IMR-90 (cell line): ENCODE results near the gene IL1RAPL1. TPM values are rescaled to one million over a fixed set of nuclear protein-coding genes. Genes with fewer than 3 reads are reported as not detected.
A peak's percentile ranks its signal among the peaks of the same experiment; 100 is the strongest.

Source experiments
- ATAC-seq: fragments of 200-7000 bp; cut with Tn5 transposase; 2 replicates; pipeline ENCODE4 v1.9.1; 2020; ENCODE audit warnings: low read depth, mild to moderate bottlenecking, moderate library complexity
- BruUV-seq: library from RNA; stranded (reverse); fragments of 400-500 nt; replicated peaks from 2 replicates; lab custom pipeline; 2021; lab: Mats Ljungman, UMichigan
- CTCF ChIA-PET: fragments of 300-600 bp; formaldehyde crosslinking; extraction: SDS; loops from one replicate; lab custom pipeline; 2021; ENCODE audit warnings: antibody characterized with exemption; lab: Yijun Ruan, JAX
- POLR2A ChIA-PET: fragments of 300-600 bp; sonication (Branson Sonifier 250); formaldehyde crosslinking; loops from one replicate; lab custom pipeline; 2022; ENCODE audit warnings: antibody characterized with exemption; ENCODE audit not compliant: unreplicated experiment; lab: Charles Lee
- DNase-seq: peaks from one replicate; pipeline ENCODE4 v3.0.0; 2013
- H2AFZ ChIP-seq: replicated peaks from 2 replicates; pipeline ENCODE3; 2013; ENCODE audit warnings: low read length, mild to moderate bottlenecking; ENCODE audit not compliant: poor library complexity
- H2AK5ac ChIP-seq: 2 replicates; pipeline ENCODE4 v1.6.1; 2013; ENCODE audit warnings: low read depth, low read length, inconsistent platforms
- H2AK9ac ChIP-seq: replicated peaks from 2 replicates; pipeline ENCODE3; 2013; ENCODE audit warnings: mild to moderate bottlenecking, low read depth, low read length, moderate library complexity; ENCODE audit not compliant: poor library complexity
- H2BK120ac ChIP-seq: 2 replicates; pipeline ENCODE4 v1.6.1; 2013; ENCODE audit warnings: low read depth, low read length, inconsistent platforms
- H2BK15ac ChIP-seq: 3 replicates; pipeline ENCODE4 v1.6.1; 2013; ENCODE audit warnings: low read depth, low read length, inconsistent platforms
- H2BK20ac ChIP-seq: 2 replicates; pipeline ENCODE4 v1.6.1; 2013; ENCODE audit warnings: low read depth, mild to moderate bottlenecking, inconsistent platforms, low read length, moderate library complexity
- H2BK5ac ChIP-seq: 2 replicates; pipeline ENCODE4 v1.6.1; 2013; ENCODE audit warnings: mild to moderate bottlenecking, low read depth, low read length, inconsistent platforms; ENCODE audit not compliant: poor library complexity, severe bottlenecking
- H3K14ac ChIP-seq: replicated peaks from 2 replicates; pipeline ENCODE4 v1.6.1; 2013; ENCODE audit warnings: low read depth, low read length, inconsistent platforms
- H3K18ac ChIP-seq: 2 replicates; pipeline ENCODE4 v1.6.1; 2013; ENCODE audit warnings: low read depth, low read length, control low read depth
- H3K23ac ChIP-seq: 2 replicates; pipeline ENCODE4 v1.6.1; 2013; ENCODE audit warnings: low read depth, low read length, inconsistent platforms
- H3K27ac ChIP-seq: 2 replicates; pipeline ENCODE4 v1.5.1; 2013; ENCODE audit warnings: mild to moderate bottlenecking, control low read depth, low read length; ENCODE audit not compliant: insufficient read depth
- H3K27me3 ChIP-seq: 2 replicates; pipeline ENCODE4 v1.6.1; 2013; ENCODE audit warnings: low read length; ENCODE audit not compliant: control insufficient read depth, insufficient read depth
- H3K36me3 ChIP-seq: 2 replicates; pipeline ENCODE4 v1.6.1; 2013; ENCODE audit warnings: low read length, mixed read lengths; ENCODE audit not compliant: control insufficient read depth, insufficient read depth
- H3K4ac ChIP-seq: 2 replicates; pipeline ENCODE4 v1.6.1; 2013; ENCODE audit warnings: low read depth, low read length, inconsistent platforms
- H3K4me1 ChIP-seq: 2 replicates; pipeline ENCODE4 v1.6.1; 2013; ENCODE audit warnings: low read length, mixed read lengths; ENCODE audit not compliant: control insufficient read depth, insufficient read depth
- H3K4me2 ChIP-seq: 2 replicates; pipeline ENCODE4 v1.6.1; 2013; ENCODE audit warnings: low read depth, mild to moderate bottlenecking, control low read depth, low read length, moderate library complexity
- H3K4me3 ChIP-seq: 2 replicates; pipeline ENCODE4 v1.5.1; 2013; ENCODE audit warnings: low read depth, mild to moderate bottlenecking, control low read depth, low read length, moderate library complexity; ENCODE audit not compliant: insufficient read depth
- H3K56ac ChIP-seq: 2 replicates; pipeline ENCODE4 v1.6.1; 2013; ENCODE audit warnings: low read length, inconsistent platforms; ENCODE audit not compliant: insufficient read depth; ENCODE audit errors: extremely low read depth
- H3K79me1 ChIP-seq, 2 experiments: 2 replicates each; pipeline ENCODE4 v1.6.1; 2013; ENCODE audit warnings: low read length in 2 of 2, inconsistent platforms in 1 of 2, low read depth in 1 of 2
- H3K9ac ChIP-seq: 2 replicates; pipeline ENCODE4 v1.6.1; 2013; ENCODE audit warnings: low read depth, low read length, control low read depth
- H3K9me1 ChIP-seq: 2 replicates; pipeline ENCODE4 v1.6.1; 2013; ENCODE audit warnings: low read length, inconsistent platforms; ENCODE audit not compliant: insufficient read depth
- H3K9me3 ChIP-seq: 2 replicates; pipeline ENCODE4 v1.6.1; 2013; ENCODE audit warnings: low read length; ENCODE audit not compliant: control insufficient read depth, insufficient read depth
- H4K20me1 ChIP-seq: 2 replicates; pipeline ENCODE4 v1.6.1; 2013; ENCODE audit warnings: low read length, inconsistent platforms; ENCODE audit not compliant: insufficient read depth
- H4K5ac ChIP-seq: 2 replicates; pipeline ENCODE4 v1.6.1; 2013; ENCODE audit warnings: mild to moderate bottlenecking, low read depth, low read length, control low read depth
- H4K8ac ChIP-seq, 2 experiments: 2 replicates each; pipeline ENCODE4 v1.6.1; 2013; ENCODE audit warnings: low read depth in 2 of 2, low read length in 2 of 2, control low read depth in 1 of 2, inconsistent platforms in 1 of 2
- H4K91ac ChIP-seq: 2 replicates; pipeline ENCODE4 v1.6.1; 2013; ENCODE audit warnings: low read depth, low read length, inconsistent platforms; ENCODE audit not compliant: insufficient read depth
- BHLHE40 ChIP-seq: fragments of 150-350 bp; IDR thresholded peaks from 2 replicates; pipeline ENCODE4 v1.6.1; 2016; ENCODE audit warnings: mild to moderate bottlenecking, low read depth, low read length
- CHD1 ChIP-seq: IDR thresholded peaks from 2 replicates; pipeline ENCODE4 v1.6.1; 2012; ENCODE audit warnings: low read depth, low read length, improper control_type of control experiment
- FOS ChIP-seq: fragments of 150-350 bp; IDR thresholded peaks from 2 replicates; pipeline ENCODE4 v1.6.1; 2016; ENCODE audit warnings: low read depth, low read length
- MAFK ChIP-seq: IDR thresholded peaks from 2 replicates; pipeline ENCODE4 v1.6.1; 2012; ENCODE audit warnings: low read depth, low read length, improper control_type of control experiment
- MAZ ChIP-seq: IDR thresholded peaks from 2 replicates; pipeline ENCODE4 v1.6.1; 2012; ENCODE audit warnings: low read depth, mild to moderate bottlenecking, low read length, improper control_type of control experiment, moderate library complexity, borderline replicate concordance
- MXI1 ChIP-seq: IDR thresholded peaks from 2 replicates; pipeline ENCODE4 v1.6.1; 2012; ENCODE audit warnings: low read depth, mild to moderate bottlenecking, low read length, moderate library complexity, borderline replicate concordance
- POLR2A ChIP-seq: IDR thresholded peaks from 2 replicates; pipeline ENCODE4 v1.6.1; 2012; ENCODE audit warnings: mild to moderate bottlenecking, low read depth, low read length
- RCOR1 ChIP-seq: IDR thresholded peaks from 2 replicates; pipeline ENCODE4 v1.6.1; 2012; ENCODE audit warnings: mild to moderate bottlenecking, low read length, improper control_type of control experiment; ENCODE audit not compliant: insufficient replicate concordance
- SMC3 ChIP-seq: fragments of 150-350 bp; IDR thresholded peaks from 2 replicates; pipeline ENCODE4 v1.6.1; 2016; ENCODE audit warnings: low read depth, mild to moderate bottlenecking, antibody characterized with exemption, low read length, moderate library complexity
- WGBS, 2 experiments: methylation state at CpG; one replicate each; pipeline versions ENCODE4 v1.1.5 to v1.1.7; 2013; ENCODE audit warnings: missing lambda C conversion rate in 2 of 2; ENCODE audit not compliant: insufficient read length in 1 of 2; ENCODE audit errors: extremely low coverage in 2 of 2; 5-methylcytosine and 5-hydroxymethylcytosine counted together
- dilution Hi-C: fragments of 300-500 bp; cut with HindIII; formaldehyde crosslinking; loops from one replicate; pipeline ENCODE4 v1.14.3; 2018; ENCODE audit warnings: low sequenced_read_pairs; ENCODE audit not compliant: unreplicated experiment
- in situ Hi-C: fragments of 300-500 bp; cut with MboI; formaldehyde crosslinking; loops from 3 replicates; pipeline ENCODE4 v1.14.3; 2019; ENCODE audit warnings: low sequenced_read_pairs, inconsistent platforms, mixed read lengths
- intact Hi-C: fragments of 100-400 bp; cut with micrococcal nuclease; formaldehyde crosslinking; loops from 2 replicates; pipeline ENCODE4 v1.10.0; 2022
- polyA plus RNA-seq, 3 experiments: library from polyadenylated mRNA; depleted of rRNA; stranded (reverse); fragments of >200 nt; gene quantifications; 2 replicates each; pipeline ENCODE4 v1.2.3, GENCODE V29; 2012; ENCODE audit warnings: low replicate concordance in 1 of 3
- total RNA-seq: library from RNA; depleted of rRNA; stranded (reverse); fragments of >200 nt; gene quantifications from 2 replicates; pipeline ENCODE4 v1.2.3, GENCODE V29; 2012
- TF ChIP-seq, protein P1 (sequence below): conservative IDR thresholded peaks from 2 replicates; pipeline ENCODE4 v1.5.1; 2012; ENCODE audit warnings: mild to moderate bottlenecking, low read depth, low read length, improper control_type of control experiment
- TF ChIP-seq, protein P2 (sequence below): fragments of 150-350 bp; IDR thresholded peaks from 2 replicates; pipeline ENCODE4 v1.6.1; 2016; ENCODE audit warnings: low read depth, mild to moderate bottlenecking, low read length, moderate library complexity, borderline replicate concordance

The IL1RAPL1 gene
- total and polyA plus RNA-seq, 2 of the 4 experiments (the other 2 are of a cell fraction), result 1.5 to 9.0 TPM

DNA sequence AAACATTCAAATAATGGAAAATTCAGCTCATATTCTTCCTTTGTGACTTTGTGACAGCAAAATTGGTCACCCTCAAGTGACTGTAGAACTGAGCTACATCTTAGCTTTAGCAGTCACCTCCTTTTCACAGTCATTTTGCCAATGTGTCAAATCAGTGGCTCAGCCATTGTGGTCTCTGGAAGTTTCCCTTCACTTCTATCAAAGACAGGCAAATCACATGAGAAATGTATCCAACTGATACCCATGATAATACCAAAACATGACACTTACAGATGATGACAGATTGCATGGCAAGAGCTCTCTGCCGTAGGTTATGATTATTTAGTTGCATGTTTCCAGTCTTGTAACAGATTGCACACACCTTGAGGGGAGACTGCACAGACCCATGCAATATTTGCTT lies 1078.3 kb downstream of the IL1RAPL1 start:
- H3K4me1 ChIP-seq, result peaks cover 4% of the 10 kb centered on the region
- WGBS, 2 experiments, result 100% methylated on average over 1 of the region's 1 CpG; no CpG with 5 or more reads in 1 of the 2 experiments
- H2BK20ac ChIP-seq, result peak overlapping the region; percentile 94; the same call in 1 of the 2 replicates
- H3K23ac ChIP-seq, result no peak overlapping the region; the same call in 1 of the 2 replicates
- no peaks in the 10 kb centered on the region for H4K20me1 ChIP-seq
- H3K4me3 ChIP-seq, result no peak overlapping the region
- H3K36me3 ChIP-seq, result no peaks in the 10 kb centered on the region
- H4K91ac ChIP-seq, result peak overlapping the region; percentile 85
- no peak overlapping the region for H2AK9ac ChIP-seq
- H3K27me3 ChIP-seq, result no peaks in the 10 kb centered on the region
- no peak for TF ChIP-seq POLR2A
- no peak for TF ChIP-seq MAFK
- TF ChIP-seq BHLHE40, result no peak
- TF ChIP-seq CHD1, result no peak
- TF ChIP-seq SMC3, result no peak
- TF ChIP-seq, protein P1, sequence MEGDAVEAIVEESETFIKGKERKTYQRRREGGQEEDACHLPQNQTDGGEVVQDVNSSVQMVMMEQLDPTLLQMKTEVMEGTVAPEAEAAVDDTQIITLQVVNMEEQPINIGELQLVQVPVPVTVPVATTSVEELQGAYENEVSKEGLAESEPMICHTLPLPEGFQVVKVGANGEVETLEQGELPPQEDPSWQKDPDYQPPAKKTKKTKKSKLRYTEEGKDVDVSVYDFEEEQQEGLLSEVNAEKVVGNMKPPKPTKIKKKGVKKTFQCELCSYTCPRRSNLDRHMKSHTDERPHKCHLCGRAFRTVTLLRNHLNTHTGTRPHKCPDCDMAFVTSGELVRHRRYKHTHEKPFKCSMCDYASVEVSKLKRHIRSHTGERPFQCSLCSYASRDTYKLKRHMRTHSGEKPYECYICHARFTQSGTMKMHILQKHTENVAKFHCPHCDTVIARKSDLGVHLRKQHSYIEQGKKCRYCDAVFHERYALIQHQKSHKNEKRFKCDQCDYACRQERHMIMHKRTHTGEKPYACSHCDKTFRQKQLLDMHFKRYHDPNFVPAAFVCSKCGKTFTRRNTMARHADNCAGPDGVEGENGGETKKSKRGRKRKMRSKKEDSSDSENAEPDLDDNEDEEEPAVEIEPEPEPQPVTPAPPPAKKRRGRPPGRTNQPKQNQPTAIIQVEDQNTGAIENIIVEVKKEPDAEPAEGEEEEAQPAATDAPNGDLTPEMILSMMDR, result no peak
- TF ChIP-seq, protein P2, sequence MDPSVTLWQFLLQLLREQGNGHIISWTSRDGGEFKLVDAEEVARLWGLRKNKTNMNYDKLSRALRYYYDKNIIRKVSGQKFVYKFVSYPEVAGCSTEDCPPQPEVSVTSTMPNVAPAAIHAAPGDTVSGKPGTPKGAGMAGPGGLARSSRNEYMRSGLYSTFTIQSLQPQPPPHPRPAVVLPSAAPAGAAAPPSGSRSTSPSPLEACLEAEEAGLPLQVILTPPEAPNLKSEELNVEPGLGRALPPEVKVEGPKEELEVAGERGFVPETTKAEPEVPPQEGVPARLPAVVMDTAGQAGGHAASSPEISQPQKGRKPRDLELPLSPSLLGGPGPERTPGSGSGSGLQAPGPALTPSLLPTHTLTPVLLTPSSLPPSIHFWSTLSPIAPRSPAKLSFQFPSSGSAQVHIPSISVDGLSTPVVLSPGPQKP, result no peak
- no peak for TF ChIP-seq RCOR1
- TF ChIP-seq MAZ, result no peak
- no peak for TF ChIP-seq MXI1
- TF ChIP-seq FOS, result no peak
- H2AFZ ChIP-seq, result no peak overlapping the region
- H3K14ac ChIP-seq, result peak overlapping the region; percentile 79
- peak overlapping the region; percentile 82 for H2BK5ac ChIP-seq
- H3K4ac ChIP-seq, result peak overlapping the region; percentile 74; the same call in 1 of the 2 replicates
- intact Hi-C loops, result no loop called here
- peaks cover 0 to 3% of the 10 kb centered on the region in 2 experiments; a peak in 2 of 4 replicates for H3K79me1 ChIP-seq
- DNase-seq (no peak), ATAC-seq (no peak)
- peak overlapping the region; percentile 38; the same call in 1 of the 2 replicates for H3K18ac ChIP-seq
- BruUV-seq, result no TSS peak
- dilution Hi-C loops, result no loop called here
- peaks cover 2% of the 10 kb centered on the region for H3K9me1 ChIP-seq
- POLR2A ChIA-PET, result no interaction called here
- peak overlapping the region; percentile 47 to 95; a peak in 2 of 4 replicates for H4K8ac ChIP-seq
- no peak overlapping the region for H3K9ac ChIP-seq
- H3K27ac ChIP-seq, result no peak overlapping the region
- H2BK15ac ChIP-seq, result peak overlapping the region; percentile 41; the same call in 1 of the 3 replicates
- H3K56ac ChIP-seq, result 0 out of 2 replicates have a peak overlapping the region, but pooled peaks have one; percentile 50
- H4K5ac ChIP-seq, result peak overlapping the region; percentile 21; the same call in 1 of the 2 replicates
- H3K9me3 ChIP-seq, result no peaks in the 10 kb centered on the region
- H3K4me2 ChIP-seq, result no peak overlapping the region
- in situ Hi-C loops, result no loop called here
- CTCF ChIA-PET, result no interaction called here
- H2BK120ac ChIP-seq, result peak overlapping the region; percentile 94
- H2AK5ac ChIP-seq, result peak overlapping the region; percentile 86; the same call in 1 of the 2 replicates
